ENCODE measurements around the gene VDR. TPM values are rescaled to one million over a fixed set of nuclear protein-coding genes. Genes with fewer than 3 reads are reported as not detected.

The VDR gene
- total and polyA plus RNA-seq, 2 donors (not counting 1 experiment from before 2014, with no cell fraction given): 16.2 to 24.4 TPM

GRCh38 chr12:47912556-47912955 is 7.8 kb upstream of the VDR start:
- TF ChIP-seq EZH2 (IDR thresholded peaks at IDR 0.05; ENCODE audit: low read length, missing control alignments) (no peak), CTCF (conservative IDR thresholded peaks at IDR 0.05 in 1 of 2, IDR thresholded peaks at IDR 0.05 in 1 of 2; ENCODE audit: low read depth in 1 of 2, low read length in 2 of 2) (no peak)
- DNase-seq (ENCODE audit: low read depth in 2 of 2): no peak
- Histone ChIP-seq H3K27ac (ENCODE audit: insufficient read depth, low read length) (no peak overlapping the region), H4K20me1 (ENCODE audit: control insufficient read depth, extremely low read depth, insufficient read depth, low read length) (no peaks in the 10 kb centered on the region), H2AFZ (ENCODE audit: low read length) (no peak overlapping the region), H3K79me2 (ENCODE audit: control insufficient read depth, insufficient read depth, low read length) (no peaks in the 10 kb centered on the region), H3K4me3 (replicated peaks in 1 of 4; ENCODE audit: control extremely low read depth in 1 of 4, insufficient read depth in 1 of 4, low read depth in 3 of 4, low read length in 4 of 4) (no peak overlapping the region), H3K9ac (ENCODE audit: insufficient read depth, low read length) (no peak overlapping the region), H3K4me1 (ENCODE audit: control insufficient read depth, extremely low read depth, insufficient read depth, low read length) (no peaks in the 10 kb centered on the region), H3K9me3 (ENCODE audit: control insufficient read depth, insufficient read depth, low read depth, low read length) (no peaks in the 10 kb centered on the region), H3K36me3 (ENCODE audit: control insufficient read depth, insufficient read depth, low read length) (no peaks in the 10 kb centered on the region), H3K4me2 (ENCODE audit: extremely low read depth, insufficient read depth, low read length) (no peak overlapping the region), H3K27me3 (ENCODE audit: control insufficient read depth, insufficient read depth, low read length) (peaks cover 15% of the 10 kb centered on the region)

GRCh38 chr12:47910981-47911380 is 6.2 kb upstream of the VDR start:
- no peak overlapping the region for H2AFZ ChIP-seq (ENCODE audit: low read length)
- no peaks in the 10 kb centered on the region for H3K4me1 ChIP-seq (ENCODE audit: control insufficient read depth, extremely low read depth, insufficient read depth, low read length)
- H3K4me2 ChIP-seq (ENCODE audit: extremely low read depth, insufficient read depth, low read length): no peak overlapping the region
- H3K79me2 ChIP-seq (ENCODE audit: control insufficient read depth, insufficient read depth, low read length): no peaks in the 10 kb centered on the region
- no peak overlapping the region for H3K4me3 ChIP-seq (replicated peaks in 1 of 4; ENCODE audit: control extremely low read depth in 1 of 4, insufficient read depth in 1 of 4, low read depth in 3 of 4, low read length in 4 of 4)
- no peak for DNase-seq (ENCODE audit: low read depth in 2 of 2)
- H3K27me3 ChIP-seq (ENCODE audit: control insufficient read depth, insufficient read depth, low read length): peaks cover 20% of the 10 kb centered on the region
- no peaks in the 10 kb centered on the region for H3K36me3 ChIP-seq (ENCODE audit: control insufficient read depth, insufficient read depth, low read length)
- TF ChIP-seq CTCF (conservative IDR thresholded peaks at IDR 0.05 in 1 of 2, IDR thresholded peaks at IDR 0.05 in 1 of 2; ENCODE audit: low read depth in 1 of 2, low read length in 2 of 2) (no peak), EZH2 (IDR thresholded peaks at IDR 0.05; ENCODE audit: low read length, missing control alignments) (no peak)
- no peak overlapping the region for H3K27ac ChIP-seq (ENCODE audit: insufficient read depth, low read length)
- H4K20me1 ChIP-seq (ENCODE audit: control insufficient read depth, extremely low read depth, insufficient read depth, low read length): no peaks in the 10 kb centered on the region
- H3K9ac ChIP-seq (ENCODE audit: insufficient read depth, low read length): no peak overlapping the region
- H3K9me3 ChIP-seq (ENCODE audit: control insufficient read depth, insufficient read depth, low read depth, low read length): no peaks in the 10 kb centered on the region

- H3K4me1 ChIP-seq (ENCODE audit: control insufficient read depth, extremely low read depth, insufficient read depth, low read length): no peaks in the 10 kb centered on the region
- H3K9me3 ChIP-seq (ENCODE audit: control insufficient read depth, insufficient read depth, low read depth, low read length): no peaks in the 10 kb centered on the region
- no peaks in the 10 kb centered on the region for H3K36me3 ChIP-seq (ENCODE audit: control insufficient read depth, insufficient read depth, low read length)
- DNase-seq (ENCODE audit: low read depth in 2 of 2): peak in 1 of 2 donors; percentile 9
- TF ChIP-seq CTCF (conservative IDR thresholded peaks at IDR 0.05 in 1 of 2, IDR thresholded peaks at IDR 0.05 in 1 of 2; ENCODE audit: low read depth in 1 of 2, low read length in 2 of 2): no peak
- TF ChIP-seq EZH2 (IDR thresholded peaks at IDR 0.05; ENCODE audit: low read length, missing control alignments): no peak
- H3K4me2 ChIP-seq (ENCODE audit: extremely low read depth, insufficient read depth, low read length): no peak overlapping the region
- no peak overlapping the region for H3K27ac ChIP-seq (ENCODE audit: insufficient read depth, low read length)
- H3K79me2 ChIP-seq (ENCODE audit: control insufficient read depth, insufficient read depth, low read length): no peaks in the 10 kb centered on the region
- no peak overlapping the region for H3K9ac ChIP-seq (ENCODE audit: insufficient read depth, low read length)
- no peaks in the 10 kb centered on the region for H4K20me1 ChIP-seq (ENCODE audit: control insufficient read depth, extremely low read depth, insufficient read depth, low read length)
- peaks cover 23% of the 10 kb centered on the region for H3K27me3 ChIP-seq (ENCODE audit: control insufficient read depth, insufficient read depth, low read length)
- no peak overlapping the region for H3K4me3 ChIP-seq (replicated peaks in 1 of 4; ENCODE audit: control extremely low read depth in 1 of 4, insufficient read depth in 1 of 4, low read depth in 3 of 4, low read length in 4 of 4)
- no peak overlapping the region for H2AFZ ChIP-seq (ENCODE audit: low read length)
Observed at GRCh38 chr12:47910486-47910885, 5.7 kb upstream of the VDR start.
